ENCODE data around the gene KREMEN1. TPM values are rescaled to one million over a fixed set of nuclear protein-coding genes. Genes with fewer than 3 reads are reported as not detected.
"Not testable (repeated sequence)": the region's sequence is repeated elsewhere in the genome, so short reads cannot be mapped to it uniquely, and the experiment has no call there.

The KREMEN1 gene
- polyA plus RNA-seq, 1 donor from 2014 or later = not detected

DNA sequence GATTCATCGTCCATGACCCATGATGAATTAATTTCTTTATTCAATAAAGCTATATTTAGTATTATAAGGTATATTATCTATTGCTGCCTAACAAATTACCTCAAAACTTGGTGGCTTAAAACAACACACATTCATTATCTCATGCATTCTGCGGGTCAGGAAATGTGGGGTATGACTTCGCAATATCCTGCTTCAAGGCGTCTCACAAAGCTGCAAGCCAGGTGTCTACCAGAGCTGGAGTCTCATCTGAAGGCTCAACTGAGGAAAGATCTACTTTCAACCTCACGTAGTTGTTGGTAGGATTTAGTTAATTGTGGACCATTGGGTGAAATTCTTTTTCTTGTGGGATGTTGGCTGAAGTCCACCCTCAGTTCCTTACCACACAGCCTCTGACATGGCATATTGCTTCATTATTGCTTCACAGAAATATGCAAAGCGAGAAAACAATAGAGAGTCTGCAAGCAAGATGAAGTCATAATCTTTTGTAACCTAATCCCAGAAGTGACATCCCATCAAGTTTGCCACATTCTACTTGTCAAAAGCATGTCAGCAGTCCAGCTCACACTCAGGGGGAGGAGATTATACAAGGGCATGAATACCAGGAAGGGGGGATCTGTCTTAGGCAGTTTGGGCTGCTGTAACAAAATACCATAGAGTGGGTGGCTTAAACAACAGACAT, 45.1 kb downstream of the KREMEN1 start:
- Mint-ChIP-seq H3K27me3 (peaks cover 23% of the 10 kb centered on the region), H3K9me3 (peaks cover 3 to 18% (median 7%) of the 10 kb centered on the region in 3 donors), H3K27ac (no peak overlapping the region), H3K36me3 (peaks cover 2% of the 10 kb centered on the region), H3K4me1 (peaks cover 0 to 1% (median 0%) of the 10 kb centered on the region in 3 donors), H3K4me3 (no peak overlapping the region)

DNA sequence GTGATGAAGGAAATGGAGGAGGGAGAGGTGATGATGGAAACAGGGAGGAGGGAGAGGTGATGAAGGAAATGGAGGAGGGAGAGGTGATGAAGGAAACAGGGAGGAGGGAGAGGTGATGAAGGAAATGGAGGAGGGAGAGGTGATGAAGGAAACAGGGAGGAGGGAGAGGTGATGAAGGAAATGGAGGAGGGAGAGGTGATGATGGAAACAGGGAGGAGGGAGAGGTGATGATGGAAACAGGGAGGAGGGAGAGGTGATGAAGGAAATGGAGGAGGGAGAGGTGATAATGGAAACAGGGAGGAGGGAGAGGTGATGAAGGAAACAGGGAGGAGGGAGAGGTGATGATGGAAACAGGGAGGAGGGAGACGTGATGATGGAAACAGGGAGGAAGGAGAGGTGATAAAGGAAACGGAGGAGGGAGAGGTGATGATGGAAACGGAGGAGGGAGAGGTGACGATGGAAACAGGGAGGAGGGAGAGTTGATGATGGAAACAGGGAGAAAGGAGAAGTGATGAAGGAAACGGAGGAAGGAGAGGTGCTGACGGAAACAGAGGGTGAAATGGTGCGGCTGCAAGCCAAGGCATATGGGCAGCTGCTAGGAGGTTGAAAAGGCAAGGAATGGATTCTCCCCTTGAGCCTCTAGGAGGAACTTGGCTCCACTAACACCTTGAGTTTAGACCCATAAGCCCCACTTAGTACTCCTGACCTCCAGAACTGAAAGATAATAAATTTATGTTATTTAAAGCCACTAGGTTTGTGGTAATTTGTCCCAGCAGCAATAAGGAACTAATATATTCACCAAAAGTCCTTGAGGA, 47.5 kb downstream of the KREMEN1 start:
- not testable (repeated sequence) for H3K36me3 Mint-ChIP-seq, H3K4me1 Mint-ChIP-seq
- Mint-ChIP-seq H3K4me3 (peak overlapping the region in 1 of 4 donors; percentile 5), H3K9me3 (peaks cover 3 to 18% (median 7%) of the 10 kb centered on the region in 3 donors), H3K27me3 (peaks cover 12% of the 10 kb centered on the region), H3K27ac (peak overlapping the region in 2 of 3 donors; percentile 19 to 91)

DNA sequence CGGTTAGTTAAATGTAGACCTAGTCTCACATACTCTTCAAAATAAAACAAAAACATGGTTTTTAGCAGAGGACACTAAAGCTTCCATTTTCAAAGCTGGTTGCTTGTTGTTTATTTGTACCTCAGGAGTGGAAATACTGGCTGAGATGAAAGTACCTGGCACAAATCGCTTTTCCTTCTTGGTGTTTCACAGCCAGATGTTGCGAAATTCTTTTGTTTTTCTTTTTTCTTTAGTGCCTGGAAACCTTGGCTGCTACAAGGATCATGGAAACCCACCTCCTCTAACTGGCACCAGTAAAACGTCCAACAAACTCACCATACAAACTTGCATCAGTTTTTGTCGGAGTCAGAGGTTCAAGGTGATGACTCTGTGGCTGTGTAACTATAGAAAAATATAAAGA, 48.3 kb downstream of the KREMEN1 start:
- H3K27me3 Mint-ChIP-seq = peaks cover 10% of the 10 kb centered on the region

DNA sequence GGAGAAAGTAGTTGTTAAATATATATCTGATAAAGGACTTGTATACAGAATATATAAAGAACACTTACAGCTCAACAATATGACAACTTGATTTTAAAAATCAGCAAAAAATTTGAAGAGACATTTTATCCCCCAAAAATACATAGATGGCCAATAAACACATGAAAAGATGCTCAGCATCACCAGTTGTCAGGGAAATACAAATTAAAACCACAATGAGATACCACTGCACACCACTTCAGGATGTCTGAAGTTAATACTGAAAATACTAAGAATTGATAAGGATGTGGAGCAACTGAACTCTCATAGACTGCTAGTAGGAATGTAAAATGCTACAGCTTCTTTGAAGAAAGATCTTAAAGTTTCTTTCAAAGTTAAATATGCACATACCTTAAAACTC, 49.2 kb downstream of the KREMEN1 start:
- Mint-ChIP-seq H3K27ac (no peak overlapping the region), H3K36me3 (peaks cover 2% of the 10 kb centered on the region), H3K9me3 (peaks cover 3 to 14% (median 7%) of the 10 kb centered on the region in 3 donors), H3K27me3 (peaks cover 3% of the 10 kb centered on the region), H3K4me3 (no peak overlapping the region), H3K4me1 (no peaks in the 10 kb centered on the region)

More for the DNA sequence above, 48.3 kb downstream of the KREMEN1 start:
- Mint-ChIP-seq H3K4me1 (no peaks in the 10 kb centered on the region), H3K4me3 (no peak overlapping the region), H3K9me3 (peaks cover 3 to 18% (median 7%) of the 10 kb centered on the region in 3 donors), H3K36me3 (peaks cover 2% of the 10 kb centered on the region), H3K27ac (no peak overlapping the region)

DNA sequence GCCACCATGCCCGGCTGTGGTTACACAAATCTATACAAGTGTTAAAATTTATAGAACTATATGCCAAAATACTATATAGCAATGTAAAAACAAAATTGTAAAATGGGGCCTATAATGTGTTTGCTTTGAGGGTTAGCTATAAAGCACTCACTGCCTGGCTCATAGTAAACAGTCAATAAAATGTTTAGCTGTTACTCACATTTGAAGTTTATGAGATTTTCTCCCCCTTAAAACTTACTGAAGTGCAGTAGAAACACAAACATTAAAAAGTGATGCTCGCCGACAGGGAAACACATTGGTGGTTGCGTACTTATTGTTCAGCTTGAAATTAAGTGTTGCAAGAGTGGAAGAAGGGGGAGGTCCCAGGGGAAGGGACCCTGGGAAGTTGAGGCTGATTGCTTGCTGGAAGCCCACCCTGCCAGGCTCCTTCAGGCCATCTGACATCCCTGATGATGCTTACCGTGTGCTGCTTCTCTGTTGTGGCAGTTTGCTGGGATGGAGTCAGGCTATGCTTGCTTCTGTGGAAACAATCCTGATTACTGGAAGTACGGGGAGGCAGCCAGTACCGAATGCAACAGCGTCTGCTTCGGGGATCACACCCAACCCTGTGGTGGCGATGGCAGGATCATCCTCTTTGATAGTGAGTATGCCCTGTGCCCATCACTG, 52.1 kb downstream of the KREMEN1 start:
- no peaks in the 10 kb centered on the region for H3K4me1 Mint-ChIP-seq
- no peaks in the 10 kb centered on the region for H3K36me3 Mint-ChIP-seq
- H3K4me3 Mint-ChIP-seq = no peak overlapping the region
- H3K27me3 Mint-ChIP-seq = peaks cover 4% of the 10 kb centered on the region
- no peak overlapping the region for H3K27ac Mint-ChIP-seq
- H3K9me3 Mint-ChIP-seq = peaks cover 0 to 2% (median 0%) of the 10 kb centered on the region in 3 donors

DNA sequence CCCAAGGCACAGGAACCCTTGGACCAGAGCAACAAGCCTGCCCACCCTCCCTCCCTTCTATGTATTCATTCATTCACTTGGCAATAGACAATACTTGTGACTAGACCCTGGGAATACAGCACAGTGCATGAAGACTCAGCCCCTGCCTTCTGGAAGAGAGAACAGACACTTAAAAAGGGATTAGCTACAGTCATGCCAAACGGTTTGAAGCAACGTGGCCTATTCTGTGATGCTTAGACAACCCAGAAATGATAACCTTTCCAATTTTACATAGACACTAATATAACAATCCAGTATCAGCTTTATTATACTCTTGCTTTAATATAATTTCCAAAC, 52.6 kb downstream of the KREMEN1 start:
- Mint-ChIP-seq H3K4me1 (no peaks in the 10 kb centered on the region), H3K27ac (no peak overlapping the region), H3K27me3 (peaks cover 4% of the 10 kb centered on the region), H3K9me3 (peaks cover 0 to 1% (median 0%) of the 10 kb centered on the region in 3 donors), H3K36me3 (no peaks in the 10 kb centered on the region), H3K4me3 (no peak overlapping the region)

DNA sequence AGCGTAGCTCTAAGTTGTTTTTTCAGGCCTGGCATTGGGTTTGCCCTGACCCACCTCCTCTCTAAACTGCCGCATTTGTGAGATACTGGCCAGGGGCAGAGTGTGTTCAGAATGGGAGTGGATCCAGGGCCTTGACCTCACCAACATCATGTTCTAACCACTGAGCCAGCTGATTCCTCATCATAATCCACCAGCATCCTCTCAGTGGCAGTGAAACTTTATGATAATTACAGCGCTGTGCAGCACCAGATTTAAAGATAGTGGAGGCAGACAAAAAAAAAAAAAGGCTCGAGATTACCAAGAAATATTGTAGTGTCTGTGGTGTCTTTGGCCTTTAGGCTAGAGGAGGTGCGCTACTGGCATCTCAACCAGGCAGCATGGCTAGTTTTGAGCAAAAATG, 53.0 kb downstream of the KREMEN1 start:
- H3K4me3 Mint-ChIP-seq = no peak overlapping the region
- H3K27ac Mint-ChIP-seq = no peak overlapping the region
- no peaks in the 10 kb centered on the region for H3K9me3 Mint-ChIP-seq
- H3K36me3 Mint-ChIP-seq = no peaks in the 10 kb centered on the region
- peaks cover 4% of the 10 kb centered on the region for H3K27me3 Mint-ChIP-seq
- H3K4me1 Mint-ChIP-seq = no peaks in the 10 kb centered on the region

DNA sequence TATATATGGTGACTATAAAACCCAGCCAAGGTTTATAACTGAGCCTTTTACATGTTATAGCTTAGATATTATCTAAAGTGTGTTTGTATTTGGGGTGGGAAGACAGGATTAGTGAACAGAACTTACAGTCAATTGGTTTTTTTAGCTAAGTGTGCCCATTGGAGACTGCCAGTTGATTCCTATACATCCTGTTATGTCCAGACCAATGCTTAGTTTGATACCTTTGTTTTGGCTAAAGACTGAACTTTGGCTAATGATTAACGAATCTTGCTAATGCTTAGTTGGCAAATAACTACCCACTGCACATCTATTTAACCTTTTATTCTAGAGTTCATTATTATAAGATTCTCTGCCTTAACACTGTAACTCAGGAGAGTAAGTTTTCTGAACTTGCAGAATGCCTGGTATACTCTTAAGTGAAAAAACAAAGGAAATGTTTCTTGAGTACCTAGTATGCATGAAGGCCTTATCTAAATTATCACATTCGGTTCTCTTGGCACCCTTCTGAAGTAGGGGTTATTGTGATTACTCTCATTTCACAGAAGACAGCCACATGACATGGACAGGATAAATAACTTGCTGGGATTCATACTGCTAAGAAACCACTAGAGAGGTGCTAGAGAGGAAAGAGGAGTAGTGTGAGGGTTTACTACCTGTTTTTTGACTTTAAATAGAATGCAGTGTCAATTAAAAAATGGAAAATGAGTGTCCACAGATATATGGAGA, 54.0 kb downstream of the KREMEN1 start:
- no peaks in the 10 kb centered on the region for H3K9me3 Mint-ChIP-seq
- H3K4me1 Mint-ChIP-seq = no peaks in the 10 kb centered on the region
- H3K27me3 Mint-ChIP-seq = peaks cover 4% of the 10 kb centered on the region
- peak overlapping the region in 1 of 3 donors; percentile 40 for H3K27ac Mint-ChIP-seq
- H3K4me3 Mint-ChIP-seq = no peak overlapping the region
- H3K36me3 Mint-ChIP-seq = no peaks in the 10 kb centered on the region

DNA sequence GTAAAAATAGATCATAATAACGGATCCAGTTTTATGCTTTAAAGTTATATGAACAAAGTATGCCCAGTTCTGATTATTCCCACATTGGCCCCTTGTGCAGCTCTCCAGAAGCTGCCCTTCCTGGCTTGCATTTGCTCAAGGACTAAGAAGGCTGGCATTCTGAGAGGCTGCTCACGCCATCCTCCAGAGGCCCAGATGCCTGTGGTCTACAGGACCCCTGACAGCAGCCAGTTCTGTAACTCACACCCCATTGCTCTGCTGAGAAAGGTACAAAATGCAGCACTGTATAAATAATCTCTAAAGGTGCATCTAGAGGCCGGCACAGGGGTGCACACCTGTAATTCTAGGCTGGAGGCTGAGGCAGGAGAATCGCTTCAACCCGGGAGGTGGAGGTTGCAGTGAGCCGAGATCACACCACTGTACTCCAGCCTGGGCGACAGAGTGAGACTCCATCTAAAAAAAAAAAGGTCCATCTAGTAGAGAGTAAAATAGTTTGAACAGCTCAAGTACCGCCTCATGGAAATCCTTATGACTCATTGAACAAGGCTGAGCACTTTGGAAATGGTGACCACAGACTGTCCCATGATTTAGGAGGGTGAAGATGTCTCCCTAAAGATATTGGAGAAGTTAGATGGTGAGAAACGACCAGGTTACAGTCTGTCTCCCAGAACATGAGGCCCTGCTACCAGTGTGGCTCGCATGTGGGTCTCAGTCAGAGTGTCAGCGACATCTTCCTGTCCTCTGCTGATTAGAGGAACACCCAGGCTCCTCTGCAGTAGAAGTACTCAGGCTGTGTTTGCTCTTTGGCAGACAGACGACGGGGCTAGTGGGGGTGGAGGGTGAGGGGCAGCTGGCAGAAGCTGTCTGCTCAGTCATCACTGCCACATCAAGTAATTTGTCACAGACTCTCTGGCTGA, 56.3 kb downstream of the KREMEN1 start:
- Mint-ChIP-seq H3K27ac (no peak overlapping the region), H3K36me3 (no peaks in the 10 kb centered on the region), H3K27me3 (peaks cover 4% of the 10 kb centered on the region), H3K9me3 (peaks cover 0 to 4% (median 2%) of the 10 kb centered on the region in 3 donors), H3K4me1 (peaks cover 0 to under 1% (median 0%) of the 10 kb centered on the region in 3 donors), H3K4me3 (no peak overlapping the region)

DNA sequence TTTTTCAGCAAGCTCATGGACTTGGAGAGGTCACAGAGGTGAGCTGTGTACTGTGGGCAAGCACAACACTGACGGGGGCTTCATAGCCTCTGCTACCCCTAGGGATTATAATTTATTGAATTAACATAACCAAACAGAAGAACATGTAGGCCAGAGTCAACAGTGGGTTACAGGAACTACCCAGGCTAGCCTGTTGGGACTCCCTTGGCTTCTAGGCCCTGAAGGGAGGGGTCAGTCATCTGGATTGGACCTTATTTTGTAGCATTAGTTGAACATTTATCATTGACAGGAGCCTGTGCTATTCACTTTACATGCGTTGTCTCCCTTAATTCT, 56.9 kb downstream of the KREMEN1 start:
- Mint-ChIP-seq H3K27me3 (peaks cover 4% of the 10 kb centered on the region), H3K4me1 (peaks cover 0 to 3% (median 0%) of the 10 kb centered on the region in 3 donors), H3K4me3 (no peak overlapping the region), H3K36me3 (no peaks in the 10 kb centered on the region), H3K9me3 (peaks cover 0 to 5% (median 4%) of the 10 kb centered on the region in 3 donors), H3K27ac (no peak overlapping the region)

DNA sequence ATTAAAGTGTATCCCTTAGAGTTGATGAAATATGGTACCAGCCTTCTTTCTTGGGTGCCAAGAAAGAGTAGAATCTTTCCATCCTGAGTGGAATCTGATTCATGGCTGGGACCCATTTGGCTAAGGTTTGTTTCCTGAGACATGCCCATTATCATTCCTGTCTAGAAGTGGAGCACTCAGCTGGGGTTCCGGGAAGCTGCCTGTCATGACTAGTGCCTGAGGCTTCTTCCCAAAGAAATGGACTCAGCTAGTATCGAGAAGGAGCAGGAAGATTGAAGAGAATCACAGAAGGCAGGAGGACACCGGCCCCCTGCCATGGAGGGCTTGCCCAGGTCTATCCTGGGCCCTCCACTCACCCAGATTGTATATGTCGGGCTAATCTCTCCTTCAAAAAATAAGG, 57.6 kb downstream of the KREMEN1 start:
- H3K36me3 Mint-ChIP-seq = no peaks in the 10 kb centered on the region
- no peak overlapping the region for H3K27ac Mint-ChIP-seq
- H3K27me3 Mint-ChIP-seq = peaks cover 7% of the 10 kb centered on the region
- no peak overlapping the region for H3K4me3 Mint-ChIP-seq
- peaks cover 0 to 5% (median 4%) of the 10 kb centered on the region in 3 donors for H3K9me3 Mint-ChIP-seq
- peaks cover 0 to 3% (median 0%) of the 10 kb centered on the region in 3 donors for H3K4me1 Mint-ChIP-seq

DNA sequence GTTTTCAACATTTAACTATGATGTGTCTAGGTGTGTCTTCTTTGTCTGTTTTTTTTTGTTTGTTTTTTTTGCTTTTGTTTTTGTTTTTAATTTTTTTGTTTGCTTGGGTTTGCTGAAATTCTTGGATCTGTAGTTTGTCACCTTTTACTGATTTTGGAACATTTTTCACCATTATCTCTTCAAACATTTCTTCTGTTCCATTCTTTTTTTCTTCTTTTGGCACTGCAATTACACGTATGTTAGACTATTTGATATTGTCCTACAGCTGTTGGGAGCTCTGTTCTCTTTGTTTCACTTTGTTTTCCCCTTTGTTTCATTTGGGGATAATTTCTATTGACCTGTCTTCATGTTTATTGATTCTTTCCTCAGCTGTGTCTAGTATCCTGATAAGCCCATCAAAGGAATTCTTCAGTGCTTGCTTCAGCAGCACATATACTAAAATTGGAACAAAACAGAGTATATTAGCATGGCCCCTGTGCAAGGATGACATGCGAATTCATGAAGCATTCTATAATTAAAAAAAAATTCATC, 60.8 kb downstream of the KREMEN1 start:
- Mint-ChIP-seq H3K9me3 (peaks cover 0 to 5% (median 4%) of the 10 kb centered on the region in 3 donors), H3K4me1 (peaks cover 0 to 3% (median 0%) of the 10 kb centered on the region in 3 donors), H3K36me3 (no peaks in the 10 kb centered on the region), H3K27me3 (peaks cover 26% of the 10 kb centered on the region), H3K4me3 (no peak overlapping the region), H3K27ac (no peak overlapping the region)

DNA sequence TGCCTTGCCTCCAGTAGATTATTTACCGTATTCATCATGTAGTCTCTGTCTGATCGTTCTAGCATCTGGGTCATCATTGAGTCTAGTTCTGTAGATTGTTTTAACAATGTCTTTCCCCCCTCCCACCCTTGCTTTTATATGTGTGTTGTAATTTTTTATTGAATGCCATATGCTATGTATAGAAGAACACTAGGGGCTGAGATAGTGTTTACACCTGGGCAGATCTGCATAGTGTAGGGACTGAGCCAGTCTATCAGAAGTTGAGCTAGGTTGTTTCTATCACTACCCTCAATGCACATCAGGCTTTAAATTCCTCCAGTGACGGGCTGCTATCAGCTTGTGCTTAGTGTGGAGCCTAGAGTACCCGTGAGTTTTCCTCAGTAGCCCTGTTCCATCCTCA, 61.6 kb downstream of the KREMEN1 start:
- Mint-ChIP-seq H3K36me3 (no peaks in the 10 kb centered on the region), H3K27me3 (peaks cover 22% of the 10 kb centered on the region), H3K27ac (no peak overlapping the region), H3K9me3 (peaks cover 0 to 5% (median 4%) of the 10 kb centered on the region in 3 donors), H3K4me1 (peaks cover 0 to 3% (median 0%) of the 10 kb centered on the region in 3 donors), H3K4me3 (no peak overlapping the region)
